HG02870 (cell line): ENCODE results near the gene SH3PXD2B.

Experiments used
- ATAC-seq: cut with Tn5 transposase; IDR thresholded peaks from one replicate; pipeline ENCODE4 v1.9.1; 2021; ENCODE audit warnings: mild to moderate bottlenecking, moderate library complexity; ENCODE audit not compliant: unreplicated experiment

The SH3PXD2B gene

GRCh38 chr5:172454358-172455086 lies at the start of gene SH3PXD2B:
SH3PXD2B (minus strand) TSS chr5:172454525; CDS start chr5:172454352, 173 bp downstream.
- no peak for ATAC-seq

- no peak for ATAC-seq
Measured at GRCh38 chr5:172502969-172503368, 48.6 kb upstream of the SH3PXD2B start.

GRCh38 chr5:172502410-172502809 lies 48.1 kb upstream of the SH3PXD2B start:
- ATAC-seq: no peak

GRCh38 chr5:172501708-172502320 lies 47.5 kb upstream of the SH3PXD2B start:
- ATAC-seq: no peak

- ATAC-seq: no peak
Measured at GRCh38 chr5:172499287-172499686, 45.0 kb upstream of the SH3PXD2B start.

GRCh38 chr5:172498431-172499129 lies 44.3 kb upstream of the SH3PXD2B start:
- ATAC-seq: no peak

- ATAC-seq: no peak
Measured at GRCh38 chr5:172497591-172498255, 43.4 kb upstream of the SH3PXD2B start.

GRCh38 chr5:172496671-172497371 lies 42.5 kb upstream of the SH3PXD2B start:
- no peak for ATAC-seq

- ATAC-seq: no peak
Measured at GRCh38 chr5:172494630-172495505, 40.5 kb upstream of the SH3PXD2B start.

- no peak for ATAC-seq
Measured at GRCh38 chr5:172493906-172494305, 39.6 kb upstream of the SH3PXD2B start.

- ATAC-seq: no peak
Measured at GRCh38 chr5:172493461-172493860, 39.1 kb upstream of the SH3PXD2B start.

- no peak for ATAC-seq
Measured at GRCh38 chr5:172493002-172493401, 38.7 kb upstream of the SH3PXD2B start.

- ATAC-seq: no peak
Measured at GRCh38 chr5:172492097-172492840, 37.9 kb upstream of the SH3PXD2B start.

- no peak for ATAC-seq
Measured at GRCh38 chr5:172491481-172491880, 37.2 kb upstream of the SH3PXD2B start.

- ATAC-seq: no peak
Measured at GRCh38 chr5:172490514-172491461, 36.5 kb upstream of the SH3PXD2B start.

GRCh38 chr5:172488221-172488620 lies 33.9 kb upstream of the SH3PXD2B start:
- ATAC-seq: no peak

GRCh38 chr5:172487671-172488070 lies 33.3 kb upstream of the SH3PXD2B start:
- ATAC-seq: no peak

- ATAC-seq: no peak
Measured at GRCh38 chr5:172486912-172487311, 32.6 kb upstream of the SH3PXD2B start.
